ENCODE measurements around the gene ATF6B. TPM values are rescaled to one million over a fixed set of nuclear protein-coding genes. Genes with fewer than 3 reads are reported as not detected.

ATF6B gene
- total and polyA plus RNA-seq, 2 experiments from 2014 or later: 33.3 to 54.1 TPM

DNA sequence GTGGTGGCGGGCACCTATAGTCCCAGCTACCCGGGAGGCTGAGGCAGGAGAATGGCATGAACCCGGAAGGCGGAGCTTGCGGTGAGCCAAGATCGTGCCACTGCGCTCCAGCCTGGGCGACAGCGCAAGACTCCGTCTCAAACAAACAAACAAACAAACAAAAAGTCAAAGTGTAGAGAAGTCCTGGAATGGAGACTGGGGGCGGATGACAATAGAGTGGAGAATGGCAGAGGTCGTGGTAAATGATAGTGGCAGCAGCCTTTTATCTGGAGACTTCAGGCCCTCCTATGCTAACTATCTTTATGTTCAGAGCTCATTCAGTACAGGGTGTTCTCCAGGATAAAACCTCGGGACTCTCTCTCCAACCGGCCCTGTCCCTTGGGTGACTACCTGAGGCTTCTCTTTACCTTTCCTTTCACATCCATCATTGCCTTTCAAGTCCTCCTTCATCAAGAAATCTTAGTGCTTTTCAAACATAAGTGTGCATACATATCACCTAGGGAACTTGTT lies 3.4 kb upstream of the ATF6B start:
- Histone ChIP-seq H3K79me2 (ENCODE audit: insufficient read depth) (peaks cover 29% of the 10 kb centered on the region), H3K9me3 (ENCODE audit: low read depth) (no peaks in the 10 kb centered on the region), H3K27me3 (replicated peaks; ENCODE audit: insufficient read depth) (no peaks in the 10 kb centered on the region), H3K4me3 (no peak overlapping the region), H3K9me2 (ENCODE audit: insufficient read depth) (no peaks in the 10 kb centered on the region), H3K36me3 (ENCODE audit: low read depth) (peaks cover under 1% of the 10 kb centered on the region; the same call in 1 of the 2 replicates), H4K20me1 (ENCODE audit: insufficient read depth) (no peaks in the 10 kb centered on the region), H3F3A (ENCODE audit: insufficient read depth) (no peaks in the 10 kb centered on the region; the same call in 1 of the 2 replicates), H3K9ac (no peak overlapping the region), H3K4me1 (ENCODE audit: insufficient read depth) (peaks cover 30% of the 10 kb centered on the region), H3K27ac (no peak overlapping the region), H2AFZ (no peak overlapping the region), H3K4me2 (ENCODE audit: unreplicated experiment) (no peak overlapping the region)
- in situ Hi-C loops (cut with MboI): no loop called here
- 92 to 94% methylated on average over 14 of the region's 14 CpGs for WGBS, 2 experiments (ENCODE audit: low coverage in 1 of 2, low lambda C conversion rate in 2 of 2, missing lambda C conversion rate in 2 of 2)
- no peak for TF ChIP-seq EZH2phosphoT487 (IDR thresholded peaks at IDR 0.05; ENCODE audit: insufficient read depth, low read depth)
- no peak for TF ChIP-seq EZH2 (IDR thresholded peaks at IDR 0.05; ENCODE audit: insufficient read depth, poor library complexity, severe bottlenecking)
- no peak for DNase-seq

DNA sequence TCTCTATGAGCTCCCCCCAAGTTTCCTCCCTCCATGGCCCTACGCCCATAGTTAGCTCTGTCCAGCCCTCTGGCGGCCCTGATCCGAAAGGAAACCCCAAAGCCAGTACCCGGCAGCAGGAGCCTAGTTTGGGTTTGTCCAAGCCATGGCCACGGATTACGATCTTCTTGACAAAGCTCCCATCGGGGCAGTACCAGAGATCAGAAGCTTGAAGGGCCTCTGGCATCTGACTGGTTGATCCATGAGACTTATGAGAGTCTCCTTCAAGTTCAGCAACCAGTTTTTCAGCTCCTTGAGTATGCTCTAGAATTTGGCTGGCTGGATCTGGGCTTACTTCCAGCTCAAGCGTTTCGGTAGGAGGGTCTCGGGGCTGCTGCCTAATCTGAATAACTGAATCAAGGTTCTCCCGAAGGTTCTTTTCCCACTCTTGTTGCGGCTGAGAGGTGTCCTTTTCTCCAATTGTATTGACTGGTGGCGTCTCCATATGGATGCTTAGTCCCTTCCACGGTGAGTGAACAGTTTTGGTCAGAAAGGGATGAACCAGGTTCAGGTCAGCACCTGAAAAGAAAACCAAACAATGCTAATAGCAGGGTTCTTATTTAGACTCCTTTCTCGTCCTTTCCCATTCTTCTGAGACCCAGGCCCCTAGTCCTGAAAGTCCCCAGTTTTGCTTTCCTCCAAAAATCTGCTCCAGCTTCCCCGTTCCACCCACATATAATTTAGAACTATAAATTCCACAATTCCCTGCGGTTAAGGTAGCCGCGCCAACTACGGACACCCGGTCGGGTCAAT lies 1.4 kb upstream of the ATF6B start:
- Histone ChIP-seq H3K79me2 (ENCODE audit: insufficient read depth) (peaks cover 49% of the 10 kb centered on the region), H4K20me1 (ENCODE audit: insufficient read depth) (no peaks in the 10 kb centered on the region), H3K9me2 (ENCODE audit: insufficient read depth) (no peaks in the 10 kb centered on the region), H2AFZ (peak overlapping the region; percentile 96), H3K4me2 (ENCODE audit: unreplicated experiment) (peak overlapping the region; percentile 90), H3K36me3 (ENCODE audit: low read depth) (peaks cover 7% of the 10 kb centered on the region; the same call in 1 of the 2 replicates), H3K27ac (peak overlapping the region; percentile 66), H3K9ac (peak overlapping the region; percentile 83), H3K4me3 (peak overlapping the region; percentile 98), H3K27me3 (replicated peaks; ENCODE audit: insufficient read depth) (no peaks in the 10 kb centered on the region), H3K4me1 (ENCODE audit: insufficient read depth) (peaks cover 32% of the 10 kb centered on the region), H3K9me3 (ENCODE audit: low read depth) (no peaks in the 10 kb centered on the region), H3F3A (ENCODE audit: insufficient read depth) (no peaks in the 10 kb centered on the region; the same call in 1 of the 2 replicates)
- no peak for TF ChIP-seq EZH2phosphoT487 (IDR thresholded peaks at IDR 0.05; ENCODE audit: insufficient read depth, low read depth)
- no peak for TF ChIP-seq EZH2 (IDR thresholded peaks at IDR 0.05; ENCODE audit: insufficient read depth, poor library complexity, severe bottlenecking)
- 20 to 22% methylated on average over 22 of the region's 22 CpGs for WGBS, 2 experiments (ENCODE audit: low coverage in 1 of 2, low lambda C conversion rate in 2 of 2, missing lambda C conversion rate in 2 of 2)
- in situ Hi-C loops (cut with MboI): no loop called here
- DNase-seq: peak; percentile 49

DNA sequence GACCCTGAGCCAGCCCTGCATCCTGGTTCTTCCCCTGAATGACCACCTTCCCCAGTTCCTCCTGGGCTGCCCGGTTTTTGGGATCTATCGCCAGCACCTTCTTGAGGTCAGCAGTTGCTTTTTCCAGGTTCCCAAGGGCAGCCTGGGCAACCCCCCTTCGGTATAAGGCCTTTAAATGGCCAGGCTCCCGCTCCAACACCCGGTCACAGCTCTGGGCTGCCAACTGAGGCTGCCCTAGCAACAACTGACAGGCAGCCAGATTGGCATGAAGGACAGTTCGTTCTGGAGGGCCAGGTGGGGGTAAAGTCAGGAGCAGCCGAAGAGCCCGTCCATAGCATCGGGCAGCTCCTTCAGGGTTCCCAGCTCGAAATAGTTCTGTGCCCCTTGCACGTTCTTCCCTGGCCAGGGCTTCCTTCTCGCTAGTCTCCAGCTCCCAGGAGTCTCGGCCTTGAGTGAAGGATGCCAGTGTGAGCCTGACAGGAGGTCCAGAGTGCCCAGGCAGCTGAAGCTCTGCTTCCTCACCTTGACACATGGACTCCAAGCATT lies 778 bp upstream of the ATF6B start:
- H3K9me2 ChIP-seq (ENCODE audit: insufficient read depth): no peaks in the 10 kb centered on the region
- in situ Hi-C loops (cut with MboI): no loop called here
- peak overlapping the region; percentile 90 for H3K4me2 ChIP-seq (ENCODE audit: unreplicated experiment)
- H3K36me3 ChIP-seq (ENCODE audit: low read depth): peaks cover 7% of the 10 kb centered on the region; the same call in 1 of the 2 replicates
- no peaks in the 10 kb centered on the region for H4K20me1 ChIP-seq (ENCODE audit: insufficient read depth)
- no peaks in the 10 kb centered on the region for H3K9me3 ChIP-seq (ENCODE audit: low read depth)
- peak overlapping the region; percentile 66; the same call in 1 of the 2 replicates for H3K27ac ChIP-seq
- 80 to 87% methylated on average over 13 of the region's 13 CpGs for WGBS, 2 experiments (ENCODE audit: low coverage in 1 of 2, low lambda C conversion rate in 2 of 2, missing lambda C conversion rate in 2 of 2)
- peak overlapping the region; percentile 83; the same call in 1 of the 2 replicates for H3K9ac ChIP-seq
- TF ChIP-seq EZH2phosphoT487 (IDR thresholded peaks at IDR 0.05; ENCODE audit: insufficient read depth, low read depth) (no peak), EZH2 (IDR thresholded peaks at IDR 0.05; ENCODE audit: insufficient read depth, poor library complexity, severe bottlenecking) (no peak)
- peak overlapping the region; percentile 98 for H3K4me3 ChIP-seq
- no peaks in the 10 kb centered on the region; the same call in 1 of the 2 replicates for H3F3A ChIP-seq (ENCODE audit: insufficient read depth)
- DNase-seq: no peak
- peaks cover 28% of the 10 kb centered on the region for H3K4me1 ChIP-seq (ENCODE audit: insufficient read depth)
- H3K27me3 ChIP-seq (replicated peaks; ENCODE audit: insufficient read depth): no peaks in the 10 kb centered on the region
- peak overlapping the region; percentile 60 for H2AFZ ChIP-seq
- peaks cover 51% of the 10 kb centered on the region for H3K79me2 ChIP-seq (ENCODE audit: insufficient read depth)

DNA sequence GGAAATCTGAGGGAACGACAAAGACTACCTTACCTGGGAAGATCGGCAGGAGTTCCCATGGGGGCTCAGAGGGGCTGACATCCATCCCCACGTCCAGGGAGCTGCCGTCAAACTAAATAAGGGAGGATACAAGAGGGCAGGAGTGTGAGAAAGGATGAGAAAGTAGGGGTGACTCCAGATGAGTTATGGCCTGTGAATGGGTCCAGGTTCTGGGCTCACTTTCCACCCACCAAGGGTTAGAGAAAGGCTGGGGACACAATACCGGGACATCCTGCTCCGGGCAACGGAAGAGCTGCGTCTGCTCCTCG lies 683 bp downstream of the ATF6B start:
- Histone ChIP-seq H4K20me1 (ENCODE audit: insufficient read depth) (no peaks in the 10 kb centered on the region), H3K9me3 (ENCODE audit: low read depth) (no peaks in the 10 kb centered on the region), H3F3A (ENCODE audit: insufficient read depth) (no peaks in the 10 kb centered on the region), H3K9me2 (ENCODE audit: insufficient read depth) (no peaks in the 10 kb centered on the region), H3K4me2 (ENCODE audit: unreplicated experiment) (peak overlapping the region; percentile 82), H3K4me1 (ENCODE audit: insufficient read depth) (peaks cover 23% of the 10 kb centered on the region), H3K4me3 (peak overlapping the region; percentile 98), H2AFZ (peak overlapping the region; percentile 82), H3K27ac (peak overlapping the region; percentile 91), H3K79me2 (ENCODE audit: insufficient read depth) (peaks cover 51% of the 10 kb centered on the region), H3K27me3 (replicated peaks; ENCODE audit: insufficient read depth) (no peaks in the 10 kb centered on the region), H3K9ac (peak overlapping the region; percentile 97), H3K36me3 (ENCODE audit: low read depth) (peaks cover 11% of the 10 kb centered on the region; the same call in 1 of the 2 replicates)
- 2 to 3% methylated on average over 9 of the region's 9 CpGs for WGBS, 2 experiments (ENCODE audit: low coverage in 1 of 2, low lambda C conversion rate in 2 of 2, missing lambda C conversion rate in 2 of 2)
- TF ChIP-seq EZH2 (IDR thresholded peaks at IDR 0.05; ENCODE audit: insufficient read depth, poor library complexity, severe bottlenecking) (no peak), EZH2phosphoT487 (IDR thresholded peaks at IDR 0.05; ENCODE audit: insufficient read depth, low read depth) (no peak)
- no peak for DNase-seq
- in situ Hi-C loops (cut with MboI): no loop called here

All from GM23248 (cell line).